GM12878 (cell line): ENCODE data around the gene GNB5. TPM values are rescaled to one million over a fixed set of nuclear protein-coding genes. Genes with fewer than 3 reads are reported as not detected.

Experiments
- polyA plus RNA-seq, 11 experiments: library from polyadenylated mRNA; depleted of rRNA in 4 of 11; unstranded in 6 of 11; stranded (reverse) in 5 of 11; fragments of >200 nt; fragmentation: Nextera tagmentation in 4 of 11; fragmentation: Illumina TruSeq in 1 of 11; extraction: Ambion mirVana in 4 of 11; extraction: Trizol in 1 of 11; gene quantifications; 1 replicate in 1 of 11; 2 replicates in 10 of 11; pipeline versions ENCODE4 v1.2.1 to v1.2.3, GENCODE V29; 2011 to 2016; ENCODE audit warnings: inconsistent platforms in 2 of 11, missing spikeins in 2 of 11, low read depth in 1 of 11
- small RNA-seq: library from RNA; depleted of rRNA; stranded (forward); fragments of <200 nt; gene quantifications from one replicate; pipeline ENCODE3, GENCODE V24; 2014
- total RNA-seq, 4 experiments: library from RNA; depleted of rRNA in 3 of 4; stranded (reverse); fragments of >200 nt in 3 of 4; fragmentation: Illumina TruSeq in 1 of 4; extraction: Trizol in 1 of 4; gene quantifications; 2 replicates each; pipeline versions ENCODE4 v1.2.1 to v1.2.3, GENCODE V29; 2013 to 2021

GNB5 gene
- total and polyA plus RNA-seq, 10 of the 15 experiments (the other 5 are each of a cell fraction or from before 2014, with no cell fraction given): 2.4 to 25.9 (median 15.2) TPM

Small RNA genes lying within 50 kb of the gene (small RNA-seq; reads per million reads assigned to genes)
- gene RF00019: not detected

Other genes starting within 250 kb of the GNB5 start
- 23.7 and 28.6 TPM in 2 replicates for gene LEO1, start 219.6 kb downstream of the GNB5 start, total RNA-seq (2014; rRNA removed)
- gene LEO1, start 219.6 kb downstream of the GNB5 start, total RNA-seq (2014; rRNA removed; fragmentation: Illumina TruSeq; extraction: Trizol): 45.1 and 46.1 TPM in 2 replicates
- 23.0 and 23.6 TPM in 2 replicates for gene LEO1, start 219.6 kb downstream of the GNB5 start, total RNA-seq (2021)
- 13.6 and 15.8 TPM in 2 replicates for gene LEO1, start 219.6 kb downstream of the GNB5 start, polyA plus RNA-seq (2011; rRNA removed)
- gene LEO1, start 219.6 kb downstream of the GNB5 start, polyA plus RNA-seq (2014; fragmentation: Illumina TruSeq; extraction: Trizol): 50.6 and 62.8 TPM in 2 replicates
- gene LEO1, start 219.6 kb downstream of the GNB5 start, polyA plus RNA-seq (2014; fragmentation: Nextera tagmentation; extraction: Ambion mirVana): 10 to 100 TPM; 29.5 to 35.2 TPM
- gene LEO1, start 219.6 kb downstream of the GNB5 start, polyA plus RNA-seq (2014; rRNA removed): 23.8 and 25.8 TPM in 2 replicates
- 10 to 100 TPM; 45.6 to 47.8 TPM for gene LEO1, start 219.6 kb downstream of the GNB5 start, polyA plus RNA-seq (2016; fragmentation: Nextera tagmentation; extraction: Ambion mirVana)
- 52.6 and 59.6 TPM in 2 replicates for gene MAPK6, start 172.2 kb downstream of the GNB5 start, total RNA-seq (2014; rRNA removed)
- gene MAPK6, start 172.2 kb downstream of the GNB5 start, total RNA-seq (2014; rRNA removed; fragmentation: Illumina TruSeq; extraction: Trizol): 69.8 and 71.0 TPM in 2 replicates
- gene MAPK6, start 172.2 kb downstream of the GNB5 start, total RNA-seq (2021): 72.6 TPM in 2 replicates
- gene MAPK6, start 172.2 kb downstream of the GNB5 start, polyA plus RNA-seq (2011; rRNA removed): 100 and 162 TPM in 2 replicates
- gene MAPK6, start 172.2 kb downstream of the GNB5 start, polyA plus RNA-seq (2014; fragmentation: Illumina TruSeq; extraction: Trizol): 62.6 and 76.2 TPM in 2 replicates
- 10 to 100 TPM; 20.6 to 23.4 TPM for gene MAPK6, start 172.2 kb downstream of the GNB5 start, polyA plus RNA-seq (2014; fragmentation: Nextera tagmentation; extraction: Ambion mirVana)
- 28.0 and 35.6 TPM in 2 replicates for gene MAPK6, start 172.2 kb downstream of the GNB5 start, polyA plus RNA-seq (2014; rRNA removed)
- 10 to 100 TPM; 47.5 to 52.5 TPM for gene MAPK6, start 172.2 kb downstream of the GNB5 start, polyA plus RNA-seq (2016; fragmentation: Nextera tagmentation; extraction: Ambion mirVana)
- 8.2 TPM in 2 replicates for gene BCL2L10, start 78.6 kb downstream of the GNB5 start, total RNA-seq (2014; rRNA removed)
- 4.5 and 5.2 TPM in 2 replicates for gene BCL2L10, start 78.6 kb downstream of the GNB5 start, total RNA-seq (2014; rRNA removed; fragmentation: Illumina TruSeq; extraction: Trizol)
- 6.9 and 7.3 TPM in 2 replicates for gene BCL2L10, start 78.6 kb downstream of the GNB5 start, total RNA-seq (2021)
- 0.90 and 1.1 TPM in 2 replicates for gene BCL2L10, start 78.6 kb downstream of the GNB5 start, polyA plus RNA-seq (2011; rRNA removed)
- 3.9 and 4.8 TPM in 2 replicates for gene BCL2L10, start 78.6 kb downstream of the GNB5 start, polyA plus RNA-seq (2014; fragmentation: Illumina TruSeq; extraction: Trizol)
- 1 to 10 TPM in 1 of 2 experiments, under 1 TPM in 1; 0.64 to 2.6 TPM for gene BCL2L10, start 78.6 kb downstream of the GNB5 start, polyA plus RNA-seq (2014; fragmentation: Nextera tagmentation; extraction: Ambion mirVana)
- gene BCL2L10, start 78.6 kb downstream of the GNB5 start, polyA plus RNA-seq (2014; rRNA removed): 8.3 and 9.9 TPM in 2 replicates
- gene BCL2L10, start 78.6 kb downstream of the GNB5 start, polyA plus RNA-seq (2016; fragmentation: Nextera tagmentation; extraction: Ambion mirVana): 1 to 10 TPM; 8.0 to 9.1 TPM
- 0.76 and 0.79 TPM in 2 replicates for gene MYO5C, start 104.4 kb upstream of the GNB5 start, total RNA-seq (2014; rRNA removed)
- 0.69 and 0.72 TPM in 2 replicates for gene MYO5C, start 104.4 kb upstream of the GNB5 start, total RNA-seq (2014; rRNA removed; fragmentation: Illumina TruSeq; extraction: Trizol)
- 0.97 and 1.0 TPM in 2 replicates for gene MYO5C, start 104.4 kb upstream of the GNB5 start, total RNA-seq (2021)
- gene MYO5C, start 104.4 kb upstream of the GNB5 start, polyA plus RNA-seq (2011; rRNA removed): 1.3 TPM in 2 replicates
- gene MYO5C, start 104.4 kb upstream of the GNB5 start, polyA plus RNA-seq (2014; fragmentation: Illumina TruSeq; extraction: Trizol): 0.98 and 2.4 TPM in 2 replicates
- gene MYO5C, start 104.4 kb upstream of the GNB5 start, polyA plus RNA-seq (2014; fragmentation: Nextera tagmentation; extraction: Ambion mirVana): under 1 TPM; 0.40 to 0.42 TPM
- gene MYO5C, start 104.4 kb upstream of the GNB5 start, polyA plus RNA-seq (2014; rRNA removed): 0.76 and 1.1 TPM in 2 replicates
- gene MYO5C, start 104.4 kb upstream of the GNB5 start, polyA plus RNA-seq (2016; fragmentation: Nextera tagmentation; extraction: Ambion mirVana): under 1 TPM; 0.29 to 0.75 TPM